Transverse colon (tissue), 4 donors: ENCODE measurements around the gene AHR. TPM values are rescaled to one million over a fixed set of nuclear protein-coding genes. Genes with fewer than 3 reads are reported as not detected.

ENCODE experiments used
- DNase-seq: peaks from one replicate; pipeline ENCODE4 v3.0.0-alpha.2; 2019
- H3K27ac ChIP-seq, 4 donors: fragments of 200-600 bp; sonication (generic); 2 replicates each; pipeline ENCODE4 v1.5.1; 2016 to 2018; ENCODE audit warnings: inconsistent platforms in 4 of 4
- H3K27me3 ChIP-seq: fragments of 200-600 bp; sonication (generic); 2 replicates; pipeline ENCODE4 v1.5.1; 2017; ENCODE audit warnings: inconsistent platforms
- H3K36me3 ChIP-seq, 4 donors: fragments of 200-600 bp; sonication (generic); 2 replicates each; pipeline ENCODE4 v1.5.1; 2017 to 2019; ENCODE audit warnings: inconsistent platforms in 4 of 4
- H3K4me1 ChIP-seq, 4 donors: fragments of 200-600 bp; sonication (generic); 2 replicates each; pipeline ENCODE4 v1.5.1; 2017 to 2020; ENCODE audit warnings: inconsistent platforms in 4 of 4
- H3K4me3 ChIP-seq, 4 donors: fragments of 200-600 bp; sonication (generic); 1 replicate in 1 of 4; 2 replicates in 3 of 4; pipeline versions ENCODE4 v1.5.1 to v1.6.1; 2017 to 2019; ENCODE audit warnings: inconsistent platforms in 4 of 4
- H3K9me3 ChIP-seq, 2 donors: fragments of 200-600 bp; sonication (generic); 2 replicates each; pipeline ENCODE4 v1.5.1; 2017 to 2019; ENCODE audit warnings: inconsistent platforms in 2 of 2
- EP300 ChIP-seq: sonication (generic); formaldehyde crosslinking; IDR thresholded peaks from one replicate; pipeline ENCODE4 v1.6.1; 2017; ENCODE audit warnings: antibody characterized with exemption, low read depth
- POLR2A ChIP-seq: fragments of 450-650 bp; IDR thresholded peaks from one replicate; pipeline ENCODE4 v1.6.1; 2016; ENCODE audit warnings: antibody characterized with exemption, mild to moderate bottlenecking, moderate library complexity
- POLR2AphosphoS5 ChIP-seq, 3 donors: sonication (generic); formaldehyde crosslinking; IDR thresholded peaks; one replicate each; pipeline ENCODE4 v1.6.1; 2016; ENCODE audit warnings: antibody characterized with exemption in 3 of 3
- WGBS, 2 donors: methylation state at CpG; one replicate each; pipeline ENCODE4 v1.1.5; 2018; ENCODE audit warnings: low coverage in 1 of 2; 5-methylcytosine and 5-hydroxymethylcytosine counted together
- in situ Hi-C, 4 donors: fragments of 200-750 bp; cut with MboI; loops; one replicate each; pipeline versions ENCODE4 v1.15.0 to v1.15.1; 2017; ENCODE audit warnings: low sequenced_read_pairs in 3 of 4, low pct_ligation_motif_present in 1 of 4, low pct_unique_long_range_greater_than_20kb in 1 of 4
- intact Hi-C: fragments of 100-400 bp; cut with DNase I; formaldehyde crosslinking; loops from one replicate; pipeline ENCODE4 v1.15.1; 2023; ENCODE audit warnings: low total_unique reads
- total RNA-seq, 4 donors: library from RNA; depleted of rRNA; stranded (reverse); fragments of >200 nt; gene quantifications; one replicate each; pipeline ENCODE4 v1.1.0, GENCODE V29; 2016
- TF ChIP-seq, protein P1 (sequence below), 5 experiments: fragments of 200-600 bp in 3 of 5; fragments of 450-650 bp in 2 of 5; sonication (generic) in 3 of 5; IDR thresholded peaks; 1 replicate in 2 of 5; 2 replicates in 3 of 5; pipeline ENCODE4 v1.5.1; 2016 to 2017; ENCODE audit warnings: antibody characterized with exemption in 5 of 5, inconsistent platforms in 3 of 5, mild to moderate bottlenecking in 2 of 5, moderate library complexity in 1 of 5

The AHR gene
- total RNA-seq, 4 donors from 2014 or later, result 18.1 to 54.6 (median 43.7) TPM

DNA sequence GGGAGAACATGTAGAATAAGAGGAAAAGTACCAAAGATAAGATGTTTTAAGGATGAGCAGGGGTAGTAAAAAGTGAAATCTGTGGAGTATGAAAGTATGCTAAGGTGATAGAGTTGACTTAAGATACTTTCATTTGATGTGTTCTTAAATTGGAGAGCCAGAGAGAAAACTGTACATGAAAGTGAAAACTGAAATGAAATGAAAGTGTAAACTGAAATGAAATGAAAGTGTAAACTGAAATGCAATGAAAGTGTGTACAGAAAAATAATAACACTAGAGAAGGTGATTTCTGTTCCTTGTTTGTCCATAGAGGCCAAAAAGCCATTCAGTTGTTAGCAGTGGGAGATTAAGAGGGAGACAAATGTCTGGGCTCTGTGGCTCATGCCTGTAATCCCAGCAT is 17.5 kb downstream of the AHR start:
- peaks cover 0 to 7% (median 2%) of the 10 kb centered on the region in 4 donors for H3K36me3 ChIP-seq
- H3K27ac ChIP-seq, result no peak overlapping the region
- TF ChIP-seq, protein P1, sequence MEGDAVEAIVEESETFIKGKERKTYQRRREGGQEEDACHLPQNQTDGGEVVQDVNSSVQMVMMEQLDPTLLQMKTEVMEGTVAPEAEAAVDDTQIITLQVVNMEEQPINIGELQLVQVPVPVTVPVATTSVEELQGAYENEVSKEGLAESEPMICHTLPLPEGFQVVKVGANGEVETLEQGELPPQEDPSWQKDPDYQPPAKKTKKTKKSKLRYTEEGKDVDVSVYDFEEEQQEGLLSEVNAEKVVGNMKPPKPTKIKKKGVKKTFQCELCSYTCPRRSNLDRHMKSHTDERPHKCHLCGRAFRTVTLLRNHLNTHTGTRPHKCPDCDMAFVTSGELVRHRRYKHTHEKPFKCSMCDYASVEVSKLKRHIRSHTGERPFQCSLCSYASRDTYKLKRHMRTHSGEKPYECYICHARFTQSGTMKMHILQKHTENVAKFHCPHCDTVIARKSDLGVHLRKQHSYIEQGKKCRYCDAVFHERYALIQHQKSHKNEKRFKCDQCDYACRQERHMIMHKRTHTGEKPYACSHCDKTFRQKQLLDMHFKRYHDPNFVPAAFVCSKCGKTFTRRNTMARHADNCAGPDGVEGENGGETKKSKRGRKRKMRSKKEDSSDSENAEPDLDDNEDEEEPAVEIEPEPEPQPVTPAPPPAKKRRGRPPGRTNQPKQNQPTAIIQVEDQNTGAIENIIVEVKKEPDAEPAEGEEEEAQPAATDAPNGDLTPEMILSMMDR (IDR thresholded peaks at IDR 0.05), result no peak
- no peak for TF ChIP-seq POLR2A
- TF ChIP-seq POLR2AphosphoS5 (IDR thresholded peaks at IDR 0.05), result no peak
- no peak for TF ChIP-seq EP300
- H3K4me3 ChIP-seq, result no peak overlapping the region
- H3K27me3 ChIP-seq, result no peaks in the 10 kb centered on the region
- in situ Hi-C loops (loop anchor here in 3 of 4 donors (10.0 to 25.0 kb wide), 3 partner anchors 321 to 329 kb away; no protein-coding TSS in a partner anchor), intact Hi-C loops (no loop called here)
- DNase-seq, result no peak
- no peaks in the 10 kb centered on the region for H3K9me3 ChIP-seq
- H3K4me1 ChIP-seq, result peaks cover 0 to 29% (median 16%) of the 10 kb centered on the region in 4 donors

DNA sequence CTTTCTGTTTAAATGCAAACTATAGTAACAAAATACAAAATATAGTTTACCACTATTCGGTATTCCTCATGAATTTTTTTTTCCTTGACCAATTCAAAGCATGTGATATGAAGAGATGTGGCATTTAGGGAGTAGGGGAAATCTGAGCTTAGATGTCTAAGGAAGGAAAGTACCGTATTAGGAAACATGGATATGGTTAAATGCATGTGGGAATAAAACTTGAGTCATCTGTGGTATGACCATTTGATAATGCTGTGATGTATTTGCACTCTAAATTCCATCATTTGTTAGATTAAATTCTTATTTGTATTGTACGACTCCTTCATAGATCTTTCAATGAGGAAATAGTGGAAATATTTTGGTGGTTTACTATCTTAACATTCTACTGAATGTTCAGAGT is 19.7 kb downstream of the AHR start:
- DNase-seq, result no peak
- intact Hi-C loops, result no loop called here
- Histone ChIP-seq H3K36me3 (peaks cover 0 to 4% (median 2%) of the 10 kb centered on the region in 4 donors), H3K27ac (no peak overlapping the region), H3K4me1 (peaks cover 0 to 29% (median 16%) of the 10 kb centered on the region in 4 donors), H3K4me3 (no peak overlapping the region), H3K27me3 (no peaks in the 10 kb centered on the region), H3K9me3 (no peaks in the 10 kb centered on the region)
- TF ChIP-seq POLR2AphosphoS5 (IDR thresholded peaks at IDR 0.05), result no peak
- no peak for TF ChIP-seq POLR2A
- TF ChIP-seq EP300, result no peak
- TF ChIP-seq, protein P1 (IDR thresholded peaks at IDR 0.05), result no peak
- in situ Hi-C loops, result loop anchor here in 3 of 4 donors (10.0 to 25.0 kb wide), 3 partner anchors 319 to 331 kb away; no protein-coding TSS in a partner anchor
- WGBS, 2 donors, result 72 to 82% methylated on average over 3 of the region's 3 CpGs

DNA sequence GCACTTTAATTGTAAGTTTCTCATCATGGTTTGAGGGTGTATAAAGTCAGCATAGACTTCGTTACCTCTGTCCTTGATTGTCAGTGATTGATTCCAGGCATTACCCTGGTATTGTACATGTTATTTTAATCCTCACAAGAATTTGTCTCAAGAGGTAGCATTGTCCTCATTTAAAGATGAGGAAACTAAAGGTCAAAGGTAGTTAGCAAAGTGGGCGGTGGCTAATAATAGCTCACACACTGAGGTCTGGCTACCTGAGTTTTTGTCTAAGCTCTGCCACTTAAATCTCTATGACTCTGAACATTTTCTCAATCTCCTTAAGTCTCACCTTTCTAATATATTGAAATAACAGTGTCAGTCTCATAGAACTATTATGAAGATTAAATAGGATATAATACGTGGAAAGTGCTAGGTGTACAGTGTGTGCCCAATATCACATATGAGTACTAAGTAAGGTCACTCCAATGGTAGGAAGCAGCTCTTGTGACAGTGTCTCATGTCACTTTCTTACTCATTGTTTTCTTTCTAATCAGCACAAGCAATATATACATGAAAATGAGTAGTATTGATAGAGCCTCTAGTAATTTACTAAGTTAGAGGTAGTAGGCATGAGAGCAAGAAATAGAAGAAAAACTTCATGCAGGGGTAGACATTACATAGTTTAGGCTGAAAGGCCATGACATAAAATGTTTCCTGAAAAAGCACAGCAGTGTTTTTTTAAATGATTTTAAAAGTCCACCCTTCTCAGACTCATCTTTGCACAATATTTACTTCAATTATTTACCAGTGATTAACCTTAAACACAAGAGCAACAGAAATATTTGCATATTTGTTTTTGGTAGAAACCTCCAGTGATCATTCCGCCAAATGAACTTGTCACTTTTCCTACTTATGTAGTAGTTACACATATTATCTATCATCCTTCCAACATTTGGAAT is 21.0 kb downstream of the AHR start:
- peaks cover 0 to 29% (median 16%) of the 10 kb centered on the region in 4 donors for H3K4me1 ChIP-seq
- no peak for TF ChIP-seq POLR2A
- TF ChIP-seq POLR2AphosphoS5 (IDR thresholded peaks at IDR 0.05), result no peak
- no peak for TF ChIP-seq EP300
- TF ChIP-seq, protein P1 (IDR thresholded peaks at IDR 0.05), result no peak
- intact Hi-C loops, result no loop called here

DNA sequence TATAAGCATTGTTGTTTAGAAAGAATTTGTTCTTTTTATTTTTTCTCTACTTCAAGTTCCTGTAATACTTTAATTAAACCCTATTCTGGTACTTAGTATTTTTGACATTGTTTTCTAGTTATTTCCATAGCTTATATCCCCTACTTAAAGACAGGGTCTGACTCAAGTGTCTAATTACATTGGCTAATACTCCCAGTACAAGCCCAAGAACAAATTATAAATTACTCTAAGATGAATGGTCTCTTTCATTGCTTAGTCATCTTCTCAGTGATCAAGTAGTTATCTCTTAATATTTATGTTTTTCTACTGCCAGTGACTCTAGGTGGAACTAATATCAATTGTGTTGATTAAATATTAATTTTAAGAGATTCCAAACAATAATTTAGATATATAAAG is 21.6 kb downstream of the AHR start:
- in situ Hi-C loops, result loop anchor here in 2 of 4 donors (25.0 kb wide), 2 partner anchors 317 to 333 kb away; no protein-coding TSS in a partner anchor
- Histone ChIP-seq H3K36me3 (peaks cover 0 to 6% (median 2%) of the 10 kb centered on the region in 4 donors), H3K4me1 (peaks cover 0 to 32% (median 16%) of the 10 kb centered on the region in 4 donors), H3K9me3 (no peaks in the 10 kb centered on the region), H3K4me3 (no peak overlapping the region), H3K27ac (peak overlapping the region in 1 of 4 donors; percentile 18), H3K27me3 (no peaks in the 10 kb centered on the region)
- no peak for DNase-seq
- TF ChIP-seq POLR2AphosphoS5 (IDR thresholded peaks at IDR 0.05), result no peak
- TF ChIP-seq POLR2A, result no peak
- no peak for TF ChIP-seq EP300
- TF ChIP-seq, protein P1 (IDR thresholded peaks at IDR 0.05), result no peak
- intact Hi-C loops, result no loop called here

More for the DNA sequence above, 21.0 kb downstream of the AHR start:
- Histone ChIP-seq H3K27me3 (no peaks in the 10 kb centered on the region), H3K27ac (peak overlapping the region in 1 of 4 donors; percentile 7), H3K36me3 (peaks cover 0 to 6% (median 2%) of the 10 kb centered on the region in 4 donors), H3K9me3 (no peaks in the 10 kb centered on the region), H3K4me3 (no peak overlapping the region)
- in situ Hi-C loops, result loop anchor here in 3 of 4 donors (10.0 to 25.0 kb wide), 3 partner anchors 318 to 332 kb away; no protein-coding TSS in a partner anchor
- no peak for DNase-seq
- WGBS, 2 donors, result 89 to 90% methylated on average over 4 of the region's 4 CpGs
